LNCAP (cell line): ENCODE results near the gene SLC22A14.

Experiments used
- TF ChIP-seq, protein P1 (sequence below): fragments of 450-650 bp; IDR thresholded peaks from 2 replicates; pipeline ENCODE4 v1.5.1; 2017; ENCODE audit warnings: mild to moderate bottlenecking

Gene SLC22A14

DNA sequence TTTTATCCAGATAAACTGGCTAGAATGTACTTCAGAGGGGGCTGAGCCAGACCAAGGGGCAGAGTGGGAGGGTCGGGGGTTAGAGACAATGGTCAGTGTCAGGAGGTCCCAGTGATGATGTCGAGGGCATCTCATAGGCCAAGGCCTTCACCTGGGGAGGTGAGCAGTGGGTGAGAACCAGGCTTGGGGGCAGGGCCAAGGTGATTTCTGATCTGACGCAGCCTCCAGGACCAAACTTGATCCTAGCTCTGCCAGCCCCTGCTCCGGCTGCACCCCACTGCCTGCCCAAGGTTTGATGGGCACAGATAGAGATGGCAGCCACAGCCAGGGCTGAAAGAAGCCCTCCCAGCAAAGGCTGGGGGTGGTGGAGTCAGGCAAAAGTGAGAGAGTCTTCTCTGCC is 79.4 kb downstream of the SLC22A14 start:
- TF ChIP-seq, protein P1, sequence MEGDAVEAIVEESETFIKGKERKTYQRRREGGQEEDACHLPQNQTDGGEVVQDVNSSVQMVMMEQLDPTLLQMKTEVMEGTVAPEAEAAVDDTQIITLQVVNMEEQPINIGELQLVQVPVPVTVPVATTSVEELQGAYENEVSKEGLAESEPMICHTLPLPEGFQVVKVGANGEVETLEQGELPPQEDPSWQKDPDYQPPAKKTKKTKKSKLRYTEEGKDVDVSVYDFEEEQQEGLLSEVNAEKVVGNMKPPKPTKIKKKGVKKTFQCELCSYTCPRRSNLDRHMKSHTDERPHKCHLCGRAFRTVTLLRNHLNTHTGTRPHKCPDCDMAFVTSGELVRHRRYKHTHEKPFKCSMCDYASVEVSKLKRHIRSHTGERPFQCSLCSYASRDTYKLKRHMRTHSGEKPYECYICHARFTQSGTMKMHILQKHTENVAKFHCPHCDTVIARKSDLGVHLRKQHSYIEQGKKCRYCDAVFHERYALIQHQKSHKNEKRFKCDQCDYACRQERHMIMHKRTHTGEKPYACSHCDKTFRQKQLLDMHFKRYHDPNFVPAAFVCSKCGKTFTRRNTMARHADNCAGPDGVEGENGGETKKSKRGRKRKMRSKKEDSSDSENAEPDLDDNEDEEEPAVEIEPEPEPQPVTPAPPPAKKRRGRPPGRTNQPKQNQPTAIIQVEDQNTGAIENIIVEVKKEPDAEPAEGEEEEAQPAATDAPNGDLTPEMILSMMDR, result no peak

DNA sequence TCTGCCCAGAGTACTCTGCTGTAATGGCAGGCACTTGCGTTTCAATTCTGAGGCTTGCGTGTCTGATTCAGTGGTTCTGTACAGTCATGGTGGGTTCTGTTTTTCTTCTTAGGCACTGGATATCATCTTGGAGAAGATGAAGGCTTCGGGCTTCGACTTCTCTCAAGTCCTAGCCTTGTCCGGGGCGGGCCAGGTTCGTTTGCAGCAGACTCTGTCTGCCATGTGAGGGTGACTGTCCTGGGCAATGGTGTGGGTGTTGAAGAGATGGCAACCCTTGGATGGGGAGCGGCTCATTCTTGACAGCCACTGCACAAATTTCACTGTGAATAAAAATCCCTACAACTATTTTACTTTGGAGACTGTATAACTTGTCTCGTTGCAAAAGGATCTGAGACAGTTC is 80.7 kb downstream of the SLC22A14 start:
- TF ChIP-seq, protein P1, result no peak

- TF ChIP-seq, protein P1, result no peak
Observed at GRCh38 chr3:38364721-38365400, 82.8 kb downstream of the SLC22A14 start.

- TF ChIP-seq, protein P1, result no peak
Observed at GRCh38 chr3:38365469-38366062, 83.5 kb downstream of the SLC22A14 start.

- TF ChIP-seq, protein P1, result no peak
Observed at GRCh38 chr3:38366082-38366481, 84.0 kb downstream of the SLC22A14 start.

DNA sequence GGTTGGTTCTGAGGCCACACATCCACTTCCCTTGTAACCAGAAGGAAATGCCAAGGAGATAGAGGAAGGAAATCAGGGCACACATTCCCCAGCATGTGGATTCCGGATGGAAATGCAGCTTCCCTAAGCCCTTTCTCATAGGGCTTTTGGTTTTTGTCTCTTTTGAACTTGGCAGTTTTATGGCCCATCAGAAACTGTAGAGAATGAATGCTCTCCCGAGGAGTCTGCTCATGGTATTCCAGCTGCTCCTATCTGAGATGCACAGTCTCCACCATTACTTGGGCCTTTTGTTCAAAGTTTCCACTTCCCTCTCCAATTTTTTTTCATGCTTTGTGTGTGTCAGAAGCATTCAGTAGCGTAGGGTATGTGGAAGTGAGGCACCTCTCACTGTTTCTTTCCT is 85.7 kb downstream of the SLC22A14 start:
- TF ChIP-seq, protein P1, result no peak
